GM12892 (cell line): Measurements from ENCODE around the gene CDK19.
A peak's percentile ranks its signal among the peaks of the same experiment; 100 is the strongest.
"Not testable (repeated sequence)": the region's sequence is repeated elsewhere in the genome, so short reads cannot be mapped to it uniquely, and the experiment has no call there.

Experiments
- DNase-seq: peaks from one replicate; pipeline ENCODE4 v3.0.0; 2011; ENCODE audit not compliant: insufficient read length
- FAIRE-seq: peaks from 2 replicates; lab custom pipeline; 2011; peaks lifted over from hg19 to GRCh38; lab: Jason Lieb, UNC
- POLR2A ChIP-seq: IDR thresholded peaks from 2 replicates; pipeline ENCODE4 v1.6.1; 2011; ENCODE audit warnings: low read depth, low read length, control low read depth
- POLR2AphosphoS5 ChIP-seq: IDR thresholded peaks from 2 replicates; pipeline ENCODE4 v1.6.1; 2011; ENCODE audit warnings: low read depth, low read length, control low read depth
- TAF1 ChIP-seq: IDR thresholded peaks from 2 replicates; pipeline ENCODE4 v1.6.1; 2011; ENCODE audit warnings: low read depth, mild to moderate bottlenecking, control low read depth, low read length, borderline replicate concordance

The CDK19 gene

DNA sequence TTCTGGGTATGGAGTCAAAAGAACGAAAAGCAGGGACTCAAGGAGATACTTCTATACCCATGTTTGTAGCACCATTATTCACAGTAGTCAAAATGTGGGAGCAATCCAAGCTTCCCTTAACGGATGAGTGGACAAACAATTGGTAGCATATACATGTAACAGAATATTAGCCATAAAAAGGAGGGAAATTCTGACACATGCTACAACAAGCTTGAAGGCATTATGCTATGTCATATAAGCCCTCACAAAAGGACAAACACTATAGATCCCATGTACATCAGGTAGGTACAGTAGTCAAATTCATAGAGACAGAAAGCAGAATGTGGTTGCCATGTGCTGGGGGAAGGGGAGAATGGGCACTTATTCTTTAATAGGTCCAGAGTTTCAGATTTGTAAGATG lies 37.6 kb downstream of the CDK19 start:
- FAIRE-seq (no peak), DNase-seq (no peak)
- no peak for TF ChIP-seq POLR2AphosphoS5
- TF ChIP-seq POLR2A: no peak
- no peak for TF ChIP-seq TAF1

DNA sequence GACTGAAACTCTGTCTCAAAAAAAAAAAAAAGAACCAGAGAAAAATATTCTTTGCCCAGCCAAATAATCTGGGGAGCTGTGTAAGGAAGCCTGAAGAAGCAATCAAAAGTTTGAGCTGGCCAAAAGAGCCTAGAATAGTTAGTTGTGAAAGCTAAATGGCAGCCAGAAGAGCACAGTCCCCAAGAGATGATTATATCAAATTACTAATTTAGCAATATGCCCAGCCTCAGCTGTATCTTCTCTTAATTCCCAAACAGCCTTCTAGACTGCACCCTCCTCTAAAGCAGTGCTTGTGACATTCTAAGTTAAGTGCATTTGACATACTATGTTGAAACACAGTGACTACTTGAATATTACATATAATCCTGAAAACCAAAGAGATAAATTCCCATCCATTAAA lies 38.9 kb downstream of the CDK19 start:
- DNase-seq (no peak), FAIRE-seq (no peak)
- no peak for TF ChIP-seq POLR2AphosphoS5
- TF ChIP-seq TAF1: no peak
- TF ChIP-seq POLR2A: no peak

DNA sequence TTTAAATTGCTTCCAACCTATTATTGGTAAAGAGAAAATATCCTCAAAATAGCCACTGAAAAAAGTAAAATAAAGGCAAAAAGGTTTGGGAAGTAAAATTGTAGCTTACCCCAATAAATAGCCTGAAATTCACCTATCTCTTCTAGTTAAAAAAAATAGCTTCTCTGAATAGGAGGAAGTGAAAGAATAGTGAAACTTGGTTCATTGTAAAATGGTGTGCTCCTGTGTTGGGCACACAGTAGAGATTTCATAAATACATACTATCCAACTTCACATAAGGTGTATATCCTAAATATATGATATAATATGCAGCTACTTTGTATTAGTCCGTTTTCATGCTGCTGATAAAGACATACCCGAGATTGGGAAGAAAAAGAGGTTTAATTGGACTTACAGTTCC lies 45.3 kb downstream of the CDK19 start:
- FAIRE-seq: no peak
- TF ChIP-seq TAF1 (no peak), POLR2AphosphoS5 (no peak), POLR2A (no peak)
- DNase-seq: no peak

DNA sequence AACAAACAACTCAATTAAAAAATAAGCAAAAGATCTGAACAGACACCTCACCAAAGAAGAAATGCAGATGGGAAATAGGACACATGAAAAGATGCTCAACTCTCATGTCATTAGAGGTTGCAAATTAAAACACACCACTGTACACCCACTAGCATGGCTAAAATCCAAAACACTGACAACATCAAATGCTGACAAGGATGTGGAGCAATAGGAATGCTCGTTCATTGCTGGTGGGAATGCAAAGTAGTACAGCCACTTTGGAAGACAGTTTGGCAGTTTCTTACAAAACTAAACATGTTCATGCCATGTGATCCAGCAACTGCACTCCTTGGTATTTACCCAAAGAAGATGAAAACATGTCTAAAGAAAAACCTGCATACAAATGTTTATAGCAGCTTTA lies 47.2 kb downstream of the CDK19 start:
- DNase-seq (no peak), FAIRE-seq (no peak)
- no peak for TF ChIP-seq TAF1
- no peak for TF ChIP-seq POLR2A
- no peak for TF ChIP-seq POLR2AphosphoS5

DNA sequence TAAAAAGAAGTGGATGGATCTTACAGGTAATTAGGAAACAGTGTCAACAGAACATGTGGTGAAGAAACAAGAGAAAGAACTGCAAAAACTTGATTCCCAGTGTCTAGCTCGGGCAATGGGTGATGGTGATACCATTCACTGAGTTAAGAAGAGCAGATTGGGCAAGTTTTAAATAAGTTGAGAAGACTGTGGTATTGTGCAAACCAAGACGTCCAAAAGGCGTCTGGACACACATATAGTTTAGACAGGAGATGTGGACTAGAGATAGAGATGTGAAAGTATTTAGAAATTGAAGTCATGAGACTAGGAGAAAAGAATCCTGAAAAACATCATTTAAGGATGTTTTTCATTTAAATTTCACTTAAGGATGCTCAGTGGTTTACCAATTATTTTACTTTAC lies 53.9 kb downstream of the CDK19 start:
- FAIRE-seq: no peak
- TF ChIP-seq POLR2A (no peak), TAF1 (no peak), POLR2AphosphoS5 (no peak)
- DNase-seq: no peak

DNA sequence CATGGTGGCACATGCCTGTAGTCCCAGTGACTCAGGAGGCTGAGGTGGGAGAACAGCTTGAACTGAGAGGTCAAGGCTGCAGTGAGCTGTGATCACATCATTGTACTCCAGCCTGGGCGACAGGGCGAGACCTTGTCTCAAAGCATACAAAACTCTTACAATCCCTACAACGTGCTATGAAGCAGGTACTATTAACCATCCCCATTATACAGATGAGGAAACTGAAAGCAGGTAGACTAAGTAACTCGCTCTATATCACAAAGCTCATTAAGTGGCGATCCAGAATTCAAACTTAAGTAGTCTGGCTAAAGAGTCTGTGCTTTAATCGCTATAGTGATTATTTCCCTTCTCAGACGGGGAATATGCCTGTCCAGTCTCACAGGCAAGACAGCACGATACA lies 54.7 kb downstream of the CDK19 start:
- no peak for DNase-seq
- TF ChIP-seq POLR2AphosphoS5 (no peak), POLR2A (no peak), TAF1 (no peak)
- FAIRE-seq: no peak

DNA sequence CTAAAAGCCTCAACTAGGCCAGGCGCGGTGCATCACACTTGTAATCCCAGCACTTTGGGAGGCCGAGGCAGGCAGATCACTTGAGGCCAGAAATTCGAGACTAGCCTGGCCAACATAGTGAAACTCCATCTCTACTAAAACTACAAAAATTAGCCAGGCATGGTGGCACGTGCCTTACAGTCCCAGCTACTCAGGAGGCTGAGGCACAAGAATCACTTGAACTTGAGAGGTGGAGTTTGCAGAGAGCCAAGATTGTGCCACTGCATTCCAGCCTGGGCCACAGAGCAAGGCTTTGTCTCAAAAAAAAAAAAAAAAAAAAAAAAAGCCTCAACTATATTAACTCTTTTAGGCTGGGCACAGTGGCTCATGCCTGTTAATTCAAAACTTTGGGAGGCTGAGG lies 55.2 kb downstream of the CDK19 start:
- not testable (repeated sequence) for FAIRE-seq, DNase-seq

DNA sequence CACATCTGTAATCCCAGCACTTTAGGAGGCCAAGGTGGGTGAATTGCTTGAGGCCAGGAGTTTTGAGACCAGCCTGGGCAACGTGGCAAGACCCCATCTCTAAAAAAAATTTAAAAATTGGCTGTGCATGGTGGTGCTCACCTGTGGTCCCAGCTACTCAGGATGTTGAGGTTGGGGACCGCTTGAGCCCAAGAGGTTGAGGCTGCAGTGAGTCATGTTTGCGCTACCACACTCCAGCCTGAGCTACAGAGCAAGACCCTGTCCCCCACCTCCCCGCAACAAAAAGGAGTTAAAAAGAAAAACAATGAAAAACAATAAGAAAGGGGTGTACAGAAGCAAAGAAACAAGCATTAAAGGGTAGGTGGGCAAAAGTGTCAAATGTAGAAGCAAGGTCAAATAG lies 57.3 kb downstream of the CDK19 start:
- DNase-seq: no peak
- TF ChIP-seq TAF1 (no peak), POLR2AphosphoS5 (no peak), POLR2A (no peak)
- FAIRE-seq: no peak

DNA sequence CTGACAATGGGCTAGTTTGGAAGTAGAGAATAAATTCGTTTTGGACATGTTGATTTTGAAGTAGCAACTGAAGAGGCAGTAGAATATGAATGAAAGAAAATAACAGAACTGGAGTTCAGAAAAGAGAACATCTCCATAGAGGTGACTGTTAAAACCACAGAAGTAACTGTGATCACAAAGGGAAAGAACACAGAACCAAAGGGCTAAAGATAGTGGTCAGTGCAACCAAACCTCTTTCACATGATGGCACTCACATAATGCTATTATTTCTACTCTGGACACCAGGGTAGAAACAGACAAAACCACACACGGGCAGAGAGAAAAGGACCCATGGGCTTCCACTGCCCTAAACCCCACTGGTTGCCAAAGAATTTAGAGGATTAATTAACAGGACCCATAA lies 58.5 kb downstream of the CDK19 start:
- no peak for DNase-seq
- TF ChIP-seq TAF1: no peak
- no peak for TF ChIP-seq POLR2AphosphoS5
- TF ChIP-seq POLR2A: no peak
- FAIRE-seq: peak; percentile 56

DNA sequence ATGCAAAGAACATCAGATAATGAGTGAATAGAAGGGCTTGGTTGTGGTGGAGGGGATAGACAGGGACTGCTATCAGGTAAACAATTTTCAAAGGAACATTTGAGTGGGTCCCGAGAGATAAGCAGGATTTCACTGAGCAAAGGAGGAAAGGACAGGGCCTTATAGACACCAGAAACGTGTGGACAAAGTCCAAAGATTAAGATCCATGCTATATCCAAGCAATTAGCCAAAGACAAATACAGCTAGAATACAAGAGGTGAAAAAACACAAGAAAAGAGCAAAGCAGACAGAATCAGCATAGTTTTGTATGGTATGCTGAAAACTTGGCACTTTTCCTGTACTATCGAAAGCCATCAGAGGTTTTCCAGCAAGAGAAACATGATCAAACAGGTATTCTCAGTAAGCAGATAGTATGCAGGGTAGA lies 59.8 kb downstream of the CDK19 start:
- TF ChIP-seq POLR2AphosphoS5 (no peak), TAF1 (no peak), POLR2A (no peak)
- FAIRE-seq (no peak), DNase-seq (no peak)

DNA sequence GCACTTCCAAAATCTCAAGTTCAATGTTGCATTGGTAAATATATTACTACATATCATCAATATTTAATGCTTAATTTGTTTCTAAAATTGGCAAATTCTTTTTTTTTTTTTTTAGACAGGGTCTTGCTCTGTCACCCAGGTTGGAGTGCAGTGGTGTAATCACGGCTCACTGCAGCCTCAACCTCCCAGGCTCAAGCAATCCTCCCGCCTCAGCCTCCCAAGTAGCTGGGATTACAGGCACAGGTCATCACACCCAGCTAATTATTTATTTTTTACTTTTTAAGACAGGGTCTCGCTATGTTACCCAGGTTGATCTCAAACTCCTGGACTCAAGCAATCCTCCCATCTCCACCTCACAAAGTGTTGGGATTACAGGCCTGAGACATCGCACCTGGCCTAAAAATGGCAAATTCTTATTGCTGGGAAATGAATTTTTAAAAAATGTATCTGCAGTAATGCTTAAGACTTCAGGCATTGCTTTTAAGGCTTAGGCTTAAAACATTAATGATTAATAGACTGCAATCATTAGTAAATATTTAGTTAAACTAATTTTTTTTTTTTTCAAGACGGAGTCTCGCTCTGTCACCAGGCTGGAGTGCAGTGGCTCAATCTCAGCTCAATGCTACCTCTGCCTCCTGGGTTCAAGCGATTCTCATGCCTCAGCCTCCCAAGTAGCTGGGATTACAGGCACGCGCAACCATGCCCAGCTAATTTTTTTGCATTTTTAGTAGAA lies 61.2 kb downstream of the CDK19 start:
- not testable (repeated sequence) for FAIRE-seq, DNase-seq

DNA sequence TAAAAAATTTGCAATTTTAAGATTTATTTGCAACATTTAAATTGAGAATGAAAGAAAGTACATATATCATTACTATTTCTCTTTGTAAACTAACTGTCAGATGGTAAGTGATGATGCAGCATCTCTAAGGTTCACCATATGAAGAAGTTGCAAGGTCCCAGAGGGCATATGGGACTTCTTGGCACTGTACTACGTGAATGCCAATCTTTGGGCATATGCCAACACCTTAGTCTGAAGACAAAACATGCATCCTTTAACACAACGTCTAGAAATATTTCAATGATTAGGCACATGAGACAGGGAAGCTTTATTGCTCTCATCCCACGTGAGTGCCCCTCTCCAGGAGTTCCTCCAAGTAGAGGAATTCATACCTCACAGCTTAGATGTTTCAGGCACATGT lies 66.8 kb downstream of the CDK19 start:
- FAIRE-seq: no peak
- no peak for TF ChIP-seq POLR2AphosphoS5
- TF ChIP-seq POLR2A: no peak
- no peak for TF ChIP-seq TAF1
- DNase-seq: no peak

DNA sequence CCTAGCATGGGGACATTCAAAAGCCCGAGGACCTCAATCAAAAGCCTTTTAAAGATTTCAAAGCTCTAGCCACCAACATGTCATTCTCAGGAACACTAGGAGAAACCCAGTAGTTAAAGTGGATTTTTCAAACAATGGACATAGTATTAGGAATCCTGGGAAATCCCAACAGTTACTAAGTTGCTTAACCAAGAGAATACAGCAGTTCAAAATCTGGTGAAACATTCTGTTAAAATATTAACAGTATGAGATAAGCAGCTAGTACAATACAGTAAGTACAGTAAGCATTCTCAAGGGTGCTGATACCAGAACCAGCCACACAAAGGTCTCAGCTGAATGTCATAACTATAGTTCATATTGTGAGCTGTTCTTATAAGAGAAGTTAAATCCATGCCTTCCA lies 68.6 kb downstream of the CDK19 start:
- FAIRE-seq (no peak), DNase-seq (no peak)
- TF ChIP-seq POLR2A (no peak), TAF1 (no peak), POLR2AphosphoS5 (no peak)

DNA sequence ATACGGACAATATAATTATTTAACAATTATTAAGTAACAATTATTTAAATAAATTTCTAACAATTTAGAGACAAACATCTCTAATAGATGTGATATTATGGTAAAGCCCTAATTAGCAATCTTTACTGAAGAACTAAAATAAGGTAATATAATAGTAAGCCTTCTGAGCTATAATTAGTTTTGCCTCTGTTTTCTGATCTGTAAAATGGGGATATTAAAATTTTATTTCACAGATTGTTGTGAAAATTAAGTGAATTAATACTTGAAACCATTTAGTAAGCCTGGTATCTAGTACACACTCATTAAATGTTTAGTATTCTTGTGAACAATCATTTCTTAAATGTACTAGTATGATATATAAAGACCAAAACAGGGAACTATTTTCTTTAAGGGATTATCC lies 70.3 kb downstream of the CDK19 start:
- TF ChIP-seq POLR2AphosphoS5 (no peak), TAF1 (no peak), POLR2A (no peak)
- DNase-seq (no peak), FAIRE-seq (no peak)

DNA sequence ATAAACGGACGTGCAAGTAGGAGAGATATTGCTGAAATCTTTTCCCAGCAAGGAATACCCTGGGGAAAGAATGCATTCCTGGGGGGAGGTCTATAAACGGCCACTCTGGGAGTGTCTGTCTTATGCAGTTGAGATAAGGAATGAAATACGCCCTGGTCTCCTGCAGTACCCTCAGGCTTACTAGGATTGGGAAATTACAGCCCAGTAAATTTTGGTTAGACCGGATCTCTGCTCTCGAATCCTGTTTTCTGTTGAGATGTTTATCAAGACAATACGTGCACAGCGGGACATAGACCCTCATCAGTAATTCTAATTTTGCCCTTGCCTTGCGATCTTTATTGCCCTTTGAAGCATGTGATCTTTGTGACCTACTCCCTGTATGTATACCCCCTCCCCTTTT lies 72.7 kb downstream of the CDK19 start:
- not testable (repeated sequence) for FAIRE-seq

More for the DNA sequence above, 72.7 kb downstream of the CDK19 start:
- not testable (repeated sequence) for DNase-seq
